DOHH2 (cell line): ENCODE measurements around the gene LYSMD4.
"Not testable (repeated sequence)": the region's sequence is repeated elsewhere in the genome, so short reads cannot be mapped to it uniquely, and the experiment has no call there.

Source experiments
- H3F3A ChIP-seq: fragments of 200-600 bp; sonication (generic), shearing (Covaris generic); 2 replicates; pipeline ENCODE4 v1.6.0; 2016; ENCODE audit warnings: antibody characterized with exemption, mild to moderate bottlenecking; ENCODE audit not compliant: control insufficient read depth, insufficient read depth
- H3K27ac ChIP-seq: fragments of 200-600 bp; sonication (generic); 2 replicates; pipeline ENCODE4 v1.5.1; 2014; ENCODE audit warnings: low read depth, mild to moderate bottlenecking, low read length, moderate library complexity
- H3K27me3 ChIP-seq: fragments of 200-600 bp; sonication (generic); 2 replicates; pipeline ENCODE4 v1.6.1; 2014; ENCODE audit warnings: mild to moderate bottlenecking, low read length, mixed read lengths; ENCODE audit not compliant: control insufficient read depth
- H3K36me3 ChIP-seq: fragments of 200-600 bp; sonication (generic); 2 replicates; pipeline ENCODE4 v1.6.1; 2014; ENCODE audit warnings: mild to moderate bottlenecking, low read length, moderate library complexity, mixed read lengths; ENCODE audit not compliant: control insufficient read depth
- H3K4me1 ChIP-seq: fragments of 200-600 bp; sonication (generic); 2 replicates; pipeline ENCODE4 v1.6.1; 2014; ENCODE audit warnings: mild to moderate bottlenecking, low read length, mixed read lengths; ENCODE audit not compliant: control insufficient read depth
- H3K4me2 ChIP-seq: fragments of 200-600 bp; sonication (generic); 2 replicates; pipeline ENCODE4 v1.6.0; 2014; ENCODE audit warnings: mild to moderate bottlenecking, low read length, moderate library complexity
- H3K4me3 ChIP-seq: fragments of 200-600 bp; sonication (generic); 2 replicates; pipeline ENCODE4 v1.5.1; 2014; ENCODE audit warnings: mild to moderate bottlenecking, low read length, mixed read lengths
- H3K79me2 ChIP-seq: fragments of 200-600 bp; sonication (generic); 2 replicates; pipeline ENCODE4 v1.6.1; 2014; ENCODE audit warnings: mild to moderate bottlenecking, low read length, mixed read lengths; ENCODE audit not compliant: control insufficient read depth
- H3K9me2 ChIP-seq: fragments of 200-600 bp; sonication (generic); replicated peaks from 2 replicates; pipeline ENCODE4 v1.6.1; 2014; ENCODE audit warnings: mild to moderate bottlenecking, low read length, mixed read lengths; ENCODE audit not compliant: control insufficient read depth
- H3K9me3 ChIP-seq: fragments of 200-600 bp; sonication (generic); 2 replicates; pipeline ENCODE4 v1.6.1; 2014; ENCODE audit warnings: antibody characterized with exemption, low read length, mixed read lengths; ENCODE audit not compliant: control insufficient read depth, insufficient read depth
- H4K20me1 ChIP-seq: fragments of 200-600 bp; sonication (generic); 2 replicates; pipeline ENCODE4 v1.6.0; 2014; ENCODE audit warnings: low read depth, mild to moderate bottlenecking, antibody characterized with exemption, low read length, moderate library complexity; ENCODE audit not compliant: control insufficient read depth, insufficient read depth
- EZH2phosphoT487 ChIP-seq: fragments of 200-600 bp; sonication (generic); IDR thresholded peaks from 2 replicates; pipeline ENCODE4 v1.6.1; 2017; ENCODE audit warnings: borderline replicate concordance, mild to moderate bottlenecking, antibody characterized with exemption, low read length, moderate library complexity, mixed read lengths
- TF ChIP-seq, protein P1 (sequence below): fragments of 200-600 bp; sonication (generic); IDR thresholded peaks from one replicate; pipeline ENCODE4 v1.5.1; 2014; ENCODE audit warnings: antibody characterized with exemption, mild to moderate bottlenecking, low read depth, low read length; ENCODE audit not compliant: poor library complexity, severe bottlenecking

LYSMD4 gene

DNA sequence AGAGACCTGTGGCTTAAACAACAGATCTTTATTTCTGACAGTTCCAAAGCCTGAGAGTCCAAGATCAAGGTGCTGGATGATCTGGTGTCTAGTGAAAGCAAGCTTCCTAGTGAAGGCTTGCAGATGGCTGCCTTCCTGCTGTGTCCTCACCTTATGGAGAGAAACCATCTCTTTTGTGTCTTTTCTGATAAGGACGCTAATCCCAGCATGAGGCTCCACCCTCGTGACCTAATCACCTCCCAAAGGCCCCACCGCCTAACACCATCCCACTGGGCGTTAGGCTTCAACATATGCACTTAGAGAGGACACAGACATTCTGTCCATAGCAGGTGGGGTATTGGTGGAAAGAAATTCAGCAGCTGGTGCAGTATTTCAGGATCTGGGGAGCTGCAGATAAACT is 19.8 kb upstream of the LYSMD4 start:
- Histone ChIP-seq H3K27me3 (no peaks in the 10 kb centered on the region; the same call in 1 of the 2 replicates), H3K9me2 (no peaks in the 10 kb centered on the region), H3K36me3 (no peaks in the 10 kb centered on the region), H3K4me2 (no peak overlapping the region), H3K4me1 (peaks cover 5% of the 10 kb centered on the region), H3K9me3 (no peaks in the 10 kb centered on the region), H3K79me2 (no peaks in the 10 kb centered on the region), H3K27ac (no peak overlapping the region), H4K20me1 (no peaks in the 10 kb centered on the region), H3K4me3 (no peak overlapping the region), H3F3A (no peaks in the 10 kb centered on the region)
- TF ChIP-seq, protein P1, sequence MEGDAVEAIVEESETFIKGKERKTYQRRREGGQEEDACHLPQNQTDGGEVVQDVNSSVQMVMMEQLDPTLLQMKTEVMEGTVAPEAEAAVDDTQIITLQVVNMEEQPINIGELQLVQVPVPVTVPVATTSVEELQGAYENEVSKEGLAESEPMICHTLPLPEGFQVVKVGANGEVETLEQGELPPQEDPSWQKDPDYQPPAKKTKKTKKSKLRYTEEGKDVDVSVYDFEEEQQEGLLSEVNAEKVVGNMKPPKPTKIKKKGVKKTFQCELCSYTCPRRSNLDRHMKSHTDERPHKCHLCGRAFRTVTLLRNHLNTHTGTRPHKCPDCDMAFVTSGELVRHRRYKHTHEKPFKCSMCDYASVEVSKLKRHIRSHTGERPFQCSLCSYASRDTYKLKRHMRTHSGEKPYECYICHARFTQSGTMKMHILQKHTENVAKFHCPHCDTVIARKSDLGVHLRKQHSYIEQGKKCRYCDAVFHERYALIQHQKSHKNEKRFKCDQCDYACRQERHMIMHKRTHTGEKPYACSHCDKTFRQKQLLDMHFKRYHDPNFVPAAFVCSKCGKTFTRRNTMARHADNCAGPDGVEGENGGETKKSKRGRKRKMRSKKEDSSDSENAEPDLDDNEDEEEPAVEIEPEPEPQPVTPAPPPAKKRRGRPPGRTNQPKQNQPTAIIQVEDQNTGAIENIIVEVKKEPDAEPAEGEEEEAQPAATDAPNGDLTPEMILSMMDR, result no peak

DNA sequence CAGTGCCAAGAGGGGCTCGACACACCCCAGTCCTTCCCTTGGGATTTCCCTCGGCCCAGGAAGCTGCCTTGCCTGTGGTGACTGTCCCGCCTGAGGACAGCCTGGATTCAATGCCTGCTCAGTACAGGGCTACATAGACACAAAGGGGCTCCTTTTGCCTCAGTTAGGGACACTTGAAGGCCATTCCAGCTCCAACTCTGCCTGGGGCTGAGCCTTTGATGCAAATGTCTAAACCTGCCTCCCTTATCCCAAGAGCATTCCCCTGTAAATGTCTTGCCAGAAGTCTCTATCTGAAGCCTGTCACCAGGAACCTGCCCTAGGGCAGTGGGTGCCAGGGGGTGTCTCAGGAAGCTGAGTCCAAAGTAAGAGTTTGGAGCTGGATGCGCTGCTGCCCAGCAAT is 19.3 kb upstream of the LYSMD4 start:
- Histone ChIP-seq H3K4me3 (no peak overlapping the region), H3F3A (no peaks in the 10 kb centered on the region), H3K27me3 (no peaks in the 10 kb centered on the region), H3K9me2 (no peaks in the 10 kb centered on the region), H4K20me1 (no peaks in the 10 kb centered on the region), H3K27ac (no peak overlapping the region), H3K9me3 (no peaks in the 10 kb centered on the region), H3K79me2 (no peaks in the 10 kb centered on the region), H3K4me1 (peaks cover 5% of the 10 kb centered on the region), H3K36me3 (no peaks in the 10 kb centered on the region), H3K4me2 (no peak overlapping the region)
- TF ChIP-seq EZH2phosphoT487, result no peak
- TF ChIP-seq, protein P1, result no peak

DNA sequence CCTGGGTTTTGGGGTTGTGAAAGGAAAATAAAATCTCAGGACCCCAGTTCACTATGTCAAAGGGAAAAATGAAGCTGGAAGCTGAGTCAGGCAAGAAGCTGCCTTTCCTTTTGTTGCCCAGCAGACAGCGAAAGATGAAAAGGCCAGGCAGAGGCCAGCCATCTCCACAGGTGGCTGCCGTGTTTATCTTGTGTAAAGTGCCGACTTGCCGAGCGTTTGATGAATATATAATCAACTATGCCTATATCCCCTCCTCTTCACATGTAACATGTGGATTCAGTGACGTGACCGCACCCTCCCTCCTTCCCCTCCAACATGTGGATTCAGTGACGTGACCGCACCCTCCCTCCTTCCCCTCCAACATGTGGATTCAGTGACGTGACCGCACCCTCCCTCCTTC is 17.1 kb upstream of the LYSMD4 start:
- not testable (repeated sequence) for H3K79me2 ChIP-seq, H3K4me3 ChIP-seq, H3K9me3 ChIP-seq, H3F3A ChIP-seq, H3K27ac ChIP-seq, H3K27me3 ChIP-seq, H3K36me3 ChIP-seq, H4K20me1 ChIP-seq, H3K9me2 ChIP-seq, H3K4me1 ChIP-seq, H3K4me2 ChIP-seq

DNA sequence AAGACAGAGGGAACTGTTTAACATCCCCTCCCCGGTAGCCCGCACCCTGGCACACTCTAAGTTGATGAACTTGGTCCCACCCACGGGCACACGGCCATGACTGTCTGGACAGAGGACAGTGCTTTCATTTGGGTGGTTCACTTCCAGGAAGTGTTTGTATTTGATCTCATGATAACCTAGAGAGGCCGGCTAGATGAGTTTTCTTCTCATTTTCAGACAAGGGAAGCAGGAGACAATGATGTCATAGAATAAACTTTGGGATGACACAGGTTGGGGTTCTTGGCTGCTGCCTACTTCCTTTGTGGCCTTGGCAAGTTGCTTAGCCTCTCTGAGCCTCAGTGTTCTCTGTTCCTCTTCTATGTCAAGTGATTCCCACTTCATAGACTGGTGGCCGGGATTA is 16.1 kb upstream of the LYSMD4 start:
- H3K27me3 ChIP-seq, result no peaks in the 10 kb centered on the region; the same call in 1 of the 2 replicates
- no peaks in the 10 kb centered on the region for H3K36me3 ChIP-seq
- H3K4me3 ChIP-seq, result no peak overlapping the region
- no peaks in the 10 kb centered on the region for H3F3A ChIP-seq
- H3K9me3 ChIP-seq, result no peaks in the 10 kb centered on the region
- no peak overlapping the region for H3K4me2 ChIP-seq
- H3K79me2 ChIP-seq, result no peaks in the 10 kb centered on the region
- H3K9me2 ChIP-seq, result no peaks in the 10 kb centered on the region
- no peak overlapping the region for H3K27ac ChIP-seq
- H4K20me1 ChIP-seq, result no peaks in the 10 kb centered on the region
- TF ChIP-seq, protein P1, result no peak
- TF ChIP-seq EZH2phosphoT487, result no peak
- H3K4me1 ChIP-seq, result no peaks in the 10 kb centered on the region
